HEK293 (cell line): ENCODE data around the gene PRG3.

Experiments
- ZNF146 ChIP-seq: fragments of 450-650 bp; formaldehyde crosslinking; IDR thresholded peaks from 2 replicates; pipeline ENCODE4 v1.5.1; 2016; ENCODE audit warnings: missing biosample characterization, missing genetic modification characterization
- ZNF211 ChIP-seq: fragments of 450-650 bp; formaldehyde crosslinking; IDR thresholded peaks from 2 replicates; pipeline ENCODE4 v1.5.1; 2016; ENCODE audit warnings: low read depth, missing biosample characterization, missing genetic modification characterization
- ZNF510 ChIP-seq: fragments of 450-650 bp; formaldehyde crosslinking; IDR thresholded peaks from 2 replicates; pipeline ENCODE4 v1.5.1; 2018; ENCODE audit warnings: mild to moderate bottlenecking, missing genetic modification characterization, missing biosample characterization; ENCODE audit not compliant: insufficient replicate concordance
- TF ChIP-seq, protein P1 (sequence below): fragments of 450-650 bp; formaldehyde crosslinking; IDR thresholded peaks from 2 replicates; pipeline ENCODE4 v1.5.1; 2016; ENCODE audit warnings: missing biosample characterization, missing genetic modification characterization, low read depth
- TF ChIP-seq, protein P2 (sequence below): fragments of 450-650 bp; formaldehyde crosslinking; IDR thresholded peaks from 2 replicates; pipeline ENCODE4 v1.5.1; 2016; ENCODE audit warnings: missing biosample characterization, missing genetic modification characterization
- TF ChIP-seq, protein P3 (sequence below): fragments of 450-650 bp; formaldehyde crosslinking; IDR thresholded peaks from 2 replicates; pipeline ENCODE4 v1.5.1; 2016; ENCODE audit warnings: missing biosample characterization, missing genetic modification characterization

DNA sequence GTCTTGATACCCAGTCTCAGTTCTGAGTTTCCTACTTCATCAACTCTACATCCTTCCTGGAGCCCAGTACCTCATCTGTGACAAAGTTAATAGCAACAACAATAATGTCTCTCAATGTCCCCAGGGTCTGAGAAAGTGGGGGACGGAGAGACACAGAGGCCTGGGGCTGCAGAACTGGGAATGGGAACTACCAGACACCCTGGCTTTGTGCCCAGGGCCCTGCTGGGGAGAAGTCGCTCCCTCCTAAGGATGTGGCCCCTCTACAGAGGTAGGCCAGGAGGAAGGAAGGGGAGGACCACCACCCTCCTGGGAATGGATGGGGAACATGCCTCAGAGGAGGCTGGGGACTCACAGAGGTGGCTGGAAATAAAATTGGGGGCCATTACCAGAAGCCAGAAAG lies 5.5 kb downstream of the PRG3 start:
- TF ChIP-seq, protein P1, sequence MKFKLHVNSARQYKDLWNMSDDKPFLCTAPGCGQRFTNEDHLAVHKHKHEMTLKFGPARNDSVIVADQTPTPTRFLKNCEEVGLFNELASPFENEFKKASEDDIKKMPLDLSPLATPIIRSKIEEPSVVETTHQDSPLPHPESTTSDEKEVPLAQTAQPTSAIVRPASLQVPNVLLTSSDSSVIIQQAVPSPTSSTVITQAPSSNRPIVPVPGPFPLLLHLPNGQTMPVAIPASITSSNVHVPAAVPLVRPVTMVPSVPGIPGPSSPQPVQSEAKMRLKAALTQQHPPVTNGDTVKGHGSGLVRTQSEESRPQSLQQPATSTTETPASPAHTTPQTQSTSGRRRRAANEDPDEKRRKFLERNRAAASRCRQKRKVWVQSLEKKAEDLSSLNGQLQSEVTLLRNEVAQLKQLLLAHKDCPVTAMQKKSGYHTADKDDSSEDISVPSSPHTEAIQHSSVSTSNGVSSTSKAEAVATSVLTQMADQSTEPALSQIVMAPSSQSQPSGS (tag by site-specific recombination), result no peak
- TF ChIP-seq, protein P2, sequence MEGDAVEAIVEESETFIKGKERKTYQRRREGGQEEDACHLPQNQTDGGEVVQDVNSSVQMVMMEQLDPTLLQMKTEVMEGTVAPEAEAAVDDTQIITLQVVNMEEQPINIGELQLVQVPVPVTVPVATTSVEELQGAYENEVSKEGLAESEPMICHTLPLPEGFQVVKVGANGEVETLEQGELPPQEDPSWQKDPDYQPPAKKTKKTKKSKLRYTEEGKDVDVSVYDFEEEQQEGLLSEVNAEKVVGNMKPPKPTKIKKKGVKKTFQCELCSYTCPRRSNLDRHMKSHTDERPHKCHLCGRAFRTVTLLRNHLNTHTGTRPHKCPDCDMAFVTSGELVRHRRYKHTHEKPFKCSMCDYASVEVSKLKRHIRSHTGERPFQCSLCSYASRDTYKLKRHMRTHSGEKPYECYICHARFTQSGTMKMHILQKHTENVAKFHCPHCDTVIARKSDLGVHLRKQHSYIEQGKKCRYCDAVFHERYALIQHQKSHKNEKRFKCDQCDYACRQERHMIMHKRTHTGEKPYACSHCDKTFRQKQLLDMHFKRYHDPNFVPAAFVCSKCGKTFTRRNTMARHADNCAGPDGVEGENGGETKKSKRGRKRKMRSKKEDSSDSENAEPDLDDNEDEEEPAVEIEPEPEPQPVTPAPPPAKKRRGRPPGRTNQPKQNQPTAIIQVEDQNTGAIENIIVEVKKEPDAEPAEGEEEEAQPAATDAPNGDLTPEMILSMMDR (tag by site-specific recombination), result no peak
- TF ChIP-seq ZNF146, result no peak
- TF ChIP-seq ZNF510, result no peak
- TF ChIP-seq ZNF211 (tag by site-specific recombination), result no peak
- TF ChIP-seq, protein P3, sequence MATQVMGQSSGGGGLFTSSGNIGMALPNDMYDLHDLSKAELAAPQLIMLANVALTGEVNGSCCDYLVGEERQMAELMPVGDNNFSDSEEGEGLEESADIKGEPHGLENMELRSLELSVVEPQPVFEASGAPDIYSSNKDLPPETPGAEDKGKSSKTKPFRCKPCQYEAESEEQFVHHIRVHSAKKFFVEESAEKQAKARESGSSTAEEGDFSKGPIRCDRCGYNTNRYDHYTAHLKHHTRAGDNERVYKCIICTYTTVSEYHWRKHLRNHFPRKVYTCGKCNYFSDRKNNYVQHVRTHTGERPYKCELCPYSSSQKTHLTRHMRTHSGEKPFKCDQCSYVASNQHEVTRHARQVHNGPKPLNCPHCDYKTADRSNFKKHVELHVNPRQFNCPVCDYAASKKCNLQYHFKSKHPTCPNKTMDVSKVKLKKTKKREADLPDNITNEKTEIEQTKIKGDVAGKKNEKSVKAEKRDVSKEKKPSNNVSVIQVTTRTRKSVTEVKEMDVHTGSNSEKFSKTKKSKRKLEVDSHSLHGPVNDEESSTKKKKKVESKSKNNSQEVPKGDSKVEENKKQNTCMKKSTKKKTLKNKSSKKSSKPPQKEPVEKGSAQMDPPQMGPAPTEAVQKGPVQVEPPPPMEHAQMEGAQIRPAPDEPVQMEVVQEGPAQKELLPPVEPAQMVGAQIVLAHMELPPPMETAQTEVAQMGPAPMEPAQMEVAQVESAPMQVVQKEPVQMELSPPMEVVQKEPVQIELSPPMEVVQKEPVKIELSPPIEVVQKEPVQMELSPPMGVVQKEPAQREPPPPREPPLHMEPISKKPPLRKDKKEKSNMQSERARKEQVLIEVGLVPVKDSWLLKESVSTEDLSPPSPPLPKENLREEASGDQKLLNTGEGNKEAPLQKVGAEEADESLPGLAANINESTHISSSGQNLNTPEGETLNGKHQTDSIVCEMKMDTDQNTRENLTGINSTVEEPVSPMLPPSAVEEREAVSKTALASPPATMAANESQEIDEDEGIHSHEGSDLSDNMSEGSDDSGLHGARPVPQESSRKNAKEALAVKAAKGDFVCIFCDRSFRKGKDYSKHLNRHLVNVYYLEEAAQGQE, result no peak
